Esophagus squamous epithelium (tissue), 4 donors: ENCODE results near the gene HCRTR2.

ENCODE experiments used
- CTCF ChIP-seq, 6 experiments: fragments of 450-650 bp in 4 of 6; fragments of 200-600 bp in 2 of 6; sonication (generic) in 2 of 6; IDR thresholded peaks; one replicate each; pipeline ENCODE4 v1.5.1; 2016 to 2019; ENCODE audit warnings: antibody characterized with exemption in 6 of 6, mild to moderate bottlenecking in 4 of 6, moderate library complexity in 4 of 6
- POLR2A ChIP-seq, 4 donors: fragments of 450-650 bp; IDR thresholded peaks; one replicate each; pipeline ENCODE4 v1.6.1; 2017; ENCODE audit warnings: antibody characterized with exemption in 4 of 4, mild to moderate bottlenecking in 4 of 4, moderate library complexity in 3 of 4

GRCh38 chr6:55137929-55138693 is 36.2 kb upstream of the HCRTR2 start:
- TF ChIP-seq CTCF (IDR thresholded peaks at IDR 0.05) (no peak), POLR2A (IDR thresholded peaks at IDR 0.05) (no peak)
